Fibroblast of pulmonary artery (primary cell): ENCODE results near the gene TTC22.

ENCODE experiments used
- DNase-seq: peaks from one replicate; pipeline ENCODE4 v3.0.0-alpha.2; 2010; ENCODE audit warnings: low read depth
- H3K4me3 ChIP-seq: replicated peaks from 2 replicates; pipeline ENCODE4 v1.5.1; 2011; ENCODE audit warnings: low read depth, mild to moderate bottlenecking, control low read depth, low read length, moderate library complexity
- TF ChIP-seq, protein P1 (sequence below): IDR thresholded peaks from 2 replicates; pipeline ENCODE4 v1.5.1; 2011; ENCODE audit warnings: mild to moderate bottlenecking, control low read depth, low read length, inconsistent platforms; ENCODE audit errors: missing control alignments

TTC22 gene

GRCh38 chr1:54838565-54839180, 37.5 kb upstream of the TTC22 start:
- DNase-seq = no peak
- TF ChIP-seq, protein P1, sequence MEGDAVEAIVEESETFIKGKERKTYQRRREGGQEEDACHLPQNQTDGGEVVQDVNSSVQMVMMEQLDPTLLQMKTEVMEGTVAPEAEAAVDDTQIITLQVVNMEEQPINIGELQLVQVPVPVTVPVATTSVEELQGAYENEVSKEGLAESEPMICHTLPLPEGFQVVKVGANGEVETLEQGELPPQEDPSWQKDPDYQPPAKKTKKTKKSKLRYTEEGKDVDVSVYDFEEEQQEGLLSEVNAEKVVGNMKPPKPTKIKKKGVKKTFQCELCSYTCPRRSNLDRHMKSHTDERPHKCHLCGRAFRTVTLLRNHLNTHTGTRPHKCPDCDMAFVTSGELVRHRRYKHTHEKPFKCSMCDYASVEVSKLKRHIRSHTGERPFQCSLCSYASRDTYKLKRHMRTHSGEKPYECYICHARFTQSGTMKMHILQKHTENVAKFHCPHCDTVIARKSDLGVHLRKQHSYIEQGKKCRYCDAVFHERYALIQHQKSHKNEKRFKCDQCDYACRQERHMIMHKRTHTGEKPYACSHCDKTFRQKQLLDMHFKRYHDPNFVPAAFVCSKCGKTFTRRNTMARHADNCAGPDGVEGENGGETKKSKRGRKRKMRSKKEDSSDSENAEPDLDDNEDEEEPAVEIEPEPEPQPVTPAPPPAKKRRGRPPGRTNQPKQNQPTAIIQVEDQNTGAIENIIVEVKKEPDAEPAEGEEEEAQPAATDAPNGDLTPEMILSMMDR = no peak
- H3K4me3 ChIP-seq = no peak overlapping the region

- no peak for DNase-seq
- TF ChIP-seq, protein P1 = no peak
- no peak overlapping the region for H3K4me3 ChIP-seq
These were observed 36.1 kb upstream of the TTC22 start for GRCh38 chr1:54837002-54837853.

- DNase-seq = no peak
- no peak overlapping the region for H3K4me3 ChIP-seq
- TF ChIP-seq, protein P1 = no peak
These were observed 35.5 kb upstream of the TTC22 start for GRCh38 chr1:54836594-54836993.

- H3K4me3 ChIP-seq = no peak overlapping the region
- DNase-seq = no peak
- TF ChIP-seq, protein P1 = no peak
These were observed 34.8 kb upstream of the TTC22 start for GRCh38 chr1:54835970-54836369.

- H3K4me3 ChIP-seq = no peak overlapping the region
- TF ChIP-seq, protein P1 = no peak
- no peak for DNase-seq
These were observed 34.2 kb upstream of the TTC22 start for GRCh38 chr1:54835131-54835898.

DNA sequence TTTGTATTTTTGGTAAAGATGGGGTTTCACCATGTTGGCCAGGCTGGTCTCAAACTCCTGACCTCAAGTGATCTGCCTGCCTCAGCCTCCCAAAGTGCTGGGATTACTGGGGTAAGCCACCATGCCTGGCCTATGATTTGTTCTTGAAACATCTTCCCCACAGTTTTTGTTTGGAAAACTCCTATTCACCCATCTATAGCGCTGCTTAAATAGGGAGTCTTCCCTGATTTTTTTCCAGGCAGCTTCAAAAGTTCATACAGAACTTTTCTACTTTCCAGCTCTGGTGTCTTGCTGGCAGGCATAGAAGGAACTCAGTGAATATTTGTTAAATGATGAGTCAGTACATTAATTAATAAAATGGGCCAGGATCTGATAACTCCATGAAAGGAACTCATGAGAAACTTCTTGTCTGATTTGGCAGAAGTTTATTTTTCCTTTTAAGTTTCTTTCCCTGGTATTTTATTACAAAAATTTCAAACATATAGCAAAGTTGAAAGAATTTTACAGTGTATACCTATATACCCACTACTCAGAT, 33.0 kb upstream of the TTC22 start:
- TF ChIP-seq, protein P1 = no peak
- DNase-seq = no peak
- no peak overlapping the region for H3K4me3 ChIP-seq
